Mesodermal cell (in vitro differentiated cells): Measurements from ENCODE around the gene PUDP.
"Not testable (repeated sequence)": the region's sequence is repeated elsewhere in the genome, so short reads cannot be mapped to it uniquely, and the experiment has no call there.

ENCODE experiments used
- H3K27ac ChIP-seq: 2 replicates; pipeline ENCODE4 v1.7.0; 2013; ENCODE audit warnings: mild to moderate bottlenecking, low read depth, low read length, moderate library complexity; ENCODE audit not compliant: severe bottlenecking
- H3K36me3 ChIP-seq: 2 replicates; pipeline ENCODE4 v1.7.1; 2013; ENCODE audit warnings: mild to moderate bottlenecking, low read length, moderate library complexity; ENCODE audit not compliant: control insufficient read depth, insufficient read depth
- H3K4me1 ChIP-seq: one replicate; pipeline ENCODE4 v1.7.1; 2013; ENCODE audit warnings: mild to moderate bottlenecking, low read length; ENCODE audit not compliant: insufficient read depth, control insufficient read depth, poor library complexity, severe bottlenecking
- H3K4me3 ChIP-seq: 2 replicates; pipeline ENCODE4 v1.7.0; 2013; ENCODE audit warnings: low read length, control low read depth, mild to moderate bottlenecking; ENCODE audit not compliant: insufficient read depth, poor library complexity, severe bottlenecking; ENCODE audit errors: extremely low read depth
- H3K9me3 ChIP-seq: 2 replicates; pipeline ENCODE4 v1.7.1; 2013; ENCODE audit warnings: mild to moderate bottlenecking, low read length, moderate library complexity; ENCODE audit not compliant: control insufficient read depth
- WGBS, 2 experiments: methylation state at CpG; one replicate each; pipeline ENCODE4 v1.1.5; 2013; ENCODE audit warnings: missing lambda C conversion rate in 2 of 2; ENCODE audit not compliant: insufficient coverage in 2 of 2; 5-methylcytosine and 5-hydroxymethylcytosine counted together

Gene PUDP

DNA sequence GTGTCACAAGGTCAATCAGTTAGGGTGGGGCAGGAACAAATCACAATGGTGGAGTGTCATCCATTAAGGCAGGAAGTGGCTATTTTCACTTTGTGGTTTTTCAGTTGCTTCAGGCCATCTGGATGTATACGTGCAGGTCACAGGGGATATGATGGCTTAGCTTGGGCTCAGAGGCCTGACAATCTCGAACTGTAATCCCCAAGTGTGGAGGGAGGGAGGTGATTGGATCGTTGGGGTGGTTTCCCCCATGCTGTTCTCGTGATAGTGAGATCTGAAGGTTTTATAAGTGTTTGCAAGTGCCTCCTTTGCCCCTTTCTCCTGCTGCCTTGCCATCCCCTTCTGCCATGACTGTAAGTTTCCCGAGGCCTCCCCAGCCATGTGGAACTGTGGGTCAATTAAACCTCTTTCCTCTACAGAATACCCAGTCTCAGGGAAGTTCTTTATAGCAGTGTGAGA lies 37.1 kb downstream of the PUDP start:
- no peak overlapping the region for H3K27ac ChIP-seq
- peaks cover 14% of the 10 kb centered on the region for H3K4me1 ChIP-seq
- no peaks in the 10 kb centered on the region for H3K36me3 ChIP-seq
- no peak overlapping the region for H3K4me3 ChIP-seq
- WGBS, 2 experiments = no CpG with 5 or more reads among the region's 5 CpGs
- no peaks in the 10 kb centered on the region for H3K9me3 ChIP-seq

DNA sequence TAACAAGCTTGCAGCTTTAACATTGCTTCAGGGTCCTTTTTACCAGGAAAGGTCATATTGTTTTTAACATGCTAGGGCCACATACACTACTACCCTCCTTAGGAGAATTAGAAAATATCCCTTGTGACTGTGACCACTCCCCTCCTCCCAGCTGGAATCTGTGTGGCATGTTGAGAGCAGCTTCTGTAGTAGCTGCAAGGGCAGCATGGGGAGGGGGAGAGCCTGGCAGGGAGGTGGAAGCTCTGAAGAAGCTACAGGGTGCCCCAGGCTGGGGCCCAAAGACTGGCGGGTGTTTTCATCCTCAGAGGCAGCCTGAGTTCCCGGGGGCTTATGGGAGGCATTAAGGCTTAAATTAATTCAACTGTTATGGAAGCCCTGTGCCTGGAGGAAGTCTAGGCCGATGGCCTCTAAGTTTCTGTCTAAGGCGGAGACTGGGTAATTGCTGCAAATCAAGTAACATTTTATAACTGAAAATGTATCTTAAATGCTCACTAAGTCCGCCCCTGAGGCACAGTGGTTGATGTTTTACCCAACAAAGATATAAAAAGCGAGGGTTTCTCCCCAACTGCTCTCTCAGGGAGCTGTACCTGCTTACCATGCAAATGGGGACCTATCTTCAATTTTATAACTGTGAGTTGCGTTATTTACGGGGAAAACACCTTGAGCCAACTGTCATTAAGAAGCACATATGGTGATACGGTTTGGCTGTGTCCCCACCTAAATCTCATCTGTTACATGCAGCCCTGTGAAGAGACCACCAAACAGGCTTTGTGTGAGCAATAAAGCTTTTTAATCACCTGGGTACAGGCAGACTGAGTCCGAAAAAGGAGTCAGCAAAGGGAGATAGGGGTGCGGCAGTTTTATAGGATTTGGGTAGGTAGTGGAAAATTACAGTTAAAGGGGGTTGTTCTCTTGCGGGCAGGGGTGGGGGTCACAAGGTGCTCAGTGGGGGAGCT lies 37.8 kb downstream of the PUDP start:
- peaks cover 14% of the 10 kb centered on the region for H3K4me1 ChIP-seq
- 100% methylated on average over 5 of the region's 12 CpGs; no CpG with 5 or more reads in 1 of the 2 experiments for WGBS, 2 experiments
- H3K27ac ChIP-seq = no peak overlapping the region
- H3K9me3 ChIP-seq = no peaks in the 10 kb centered on the region
- no peaks in the 10 kb centered on the region for H3K36me3 ChIP-seq
- H3K4me3 ChIP-seq = no peak overlapping the region

DNA sequence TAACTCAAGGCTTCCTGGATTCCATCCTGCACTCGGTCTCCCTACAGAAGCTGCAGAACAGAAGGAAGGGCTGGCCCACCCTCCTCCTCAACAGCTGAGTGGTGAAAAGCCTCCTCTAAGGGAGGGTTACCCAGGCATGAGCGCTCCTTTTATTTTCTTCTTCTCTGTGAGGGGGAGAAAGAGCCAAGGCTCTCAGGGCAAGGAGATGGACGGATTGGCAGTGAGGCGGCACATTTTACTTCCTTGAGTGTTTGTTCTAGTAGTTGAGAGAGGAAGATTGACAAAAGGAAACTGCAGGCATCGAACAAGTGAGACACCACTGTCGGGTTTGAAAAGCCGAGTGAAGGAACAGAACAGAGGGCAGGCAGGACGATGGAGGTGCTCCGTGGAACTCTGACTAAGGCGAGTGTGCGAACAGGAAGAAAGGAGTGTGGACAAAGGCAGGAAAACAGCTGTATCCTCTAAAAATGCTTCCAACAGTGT lies 38.9 kb downstream of the PUDP start:
- Histone ChIP-seq H3K9me3 (no peaks in the 10 kb centered on the region), H3K36me3 (peaks cover 7% of the 10 kb centered on the region), H3K27ac (peak overlapping the region; percentile 71), H3K4me1 (peaks cover 14% of the 10 kb centered on the region), H3K4me3 (no peak overlapping the region)
- WGBS, 2 experiments = 54 to 90% methylated on average over 3 to 4 of the region's 11 CpGs

DNA sequence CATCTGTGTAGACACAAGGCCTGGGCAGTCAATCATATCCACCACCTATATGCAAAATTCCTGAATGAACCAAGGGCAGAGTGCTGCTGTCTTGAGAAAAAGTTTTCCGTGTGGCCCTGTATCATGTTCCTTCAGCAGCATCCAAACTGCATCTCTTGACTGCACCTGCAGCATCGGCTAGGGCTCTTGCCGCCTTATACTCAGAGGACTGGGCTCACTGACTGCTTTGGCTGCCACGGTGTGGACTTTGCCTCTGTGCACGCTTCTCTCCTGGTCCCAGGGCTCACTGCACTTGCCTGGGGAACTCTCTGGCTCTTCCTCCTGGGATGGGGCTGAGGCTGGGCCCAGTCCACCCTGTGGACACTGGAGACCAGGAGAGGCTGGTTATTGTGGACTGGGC lies 39.9 kb downstream of the PUDP start:
- no peak overlapping the region for H3K27ac ChIP-seq
- H3K4me3 ChIP-seq = no peak overlapping the region
- 92% methylated on average over 5 of the region's 5 CpGs; no CpG with 5 or more reads in 1 of the 2 experiments for WGBS, 2 experiments
- H3K4me1 ChIP-seq = peaks cover 14% of the 10 kb centered on the region
- no peaks in the 10 kb centered on the region for H3K9me3 ChIP-seq
- H3K36me3 ChIP-seq = peaks cover 15% of the 10 kb centered on the region

DNA sequence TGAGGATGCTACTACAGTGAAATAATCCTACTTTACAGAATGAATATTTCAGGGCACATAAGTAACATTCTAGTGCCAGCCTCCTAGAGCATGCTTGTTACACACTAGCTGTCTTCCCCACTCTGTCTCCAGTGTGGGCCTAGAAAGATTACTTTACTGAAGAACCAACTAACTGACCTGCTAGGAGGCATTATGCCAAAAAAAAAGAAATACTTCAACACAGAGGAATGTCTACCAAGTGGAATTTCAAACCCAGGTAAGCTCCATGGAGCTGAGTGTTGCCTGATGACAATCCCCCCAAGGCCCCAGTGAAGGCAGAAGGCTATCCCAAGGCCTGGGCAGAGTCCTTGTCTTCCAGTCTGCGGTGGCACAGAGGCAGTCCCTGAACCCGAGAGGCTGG lies 41.3 kb downstream of the PUDP start:
- H3K27ac ChIP-seq = no peak overlapping the region
- no peaks in the 10 kb centered on the region for H3K9me3 ChIP-seq
- peaks cover 14% of the 10 kb centered on the region for H3K4me1 ChIP-seq
- whole genome bisulfite sequencing, 2 experiments = no CpG with 5 or more reads among the region's 2 CpGs
- H3K4me3 ChIP-seq = no peak overlapping the region
- peaks cover 17% of the 10 kb centered on the region for H3K36me3 ChIP-seq

DNA sequence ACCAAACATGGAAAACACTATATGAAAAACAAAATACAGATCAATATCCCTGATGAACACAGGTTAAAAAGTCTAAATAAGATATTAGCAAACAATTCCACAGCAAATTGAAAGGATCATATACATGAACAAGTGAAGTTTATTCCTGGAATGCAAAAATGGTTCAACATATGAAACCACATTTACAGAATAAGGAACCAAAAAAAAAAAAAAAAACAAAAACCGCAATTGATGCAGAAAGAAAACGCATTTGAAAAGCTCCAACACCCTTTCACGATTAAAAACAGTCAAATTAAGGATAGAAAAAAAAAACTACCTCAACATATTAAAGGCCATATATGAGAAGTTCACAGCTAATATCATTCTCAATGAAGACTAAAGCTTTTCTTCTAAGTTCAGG lies 45.8 kb downstream of the PUDP start:
- H3K4me3 ChIP-seq = no peak overlapping the region
- no peaks in the 10 kb centered on the region for H3K9me3 ChIP-seq
- no peaks in the 10 kb centered on the region for H3K4me1 ChIP-seq
- no peak overlapping the region for H3K27ac ChIP-seq
- H3K36me3 ChIP-seq = peaks cover 19% of the 10 kb centered on the region
- no CpG with 5 or more reads among the region's 3 CpGs for WGBS, 2 experiments

DNA sequence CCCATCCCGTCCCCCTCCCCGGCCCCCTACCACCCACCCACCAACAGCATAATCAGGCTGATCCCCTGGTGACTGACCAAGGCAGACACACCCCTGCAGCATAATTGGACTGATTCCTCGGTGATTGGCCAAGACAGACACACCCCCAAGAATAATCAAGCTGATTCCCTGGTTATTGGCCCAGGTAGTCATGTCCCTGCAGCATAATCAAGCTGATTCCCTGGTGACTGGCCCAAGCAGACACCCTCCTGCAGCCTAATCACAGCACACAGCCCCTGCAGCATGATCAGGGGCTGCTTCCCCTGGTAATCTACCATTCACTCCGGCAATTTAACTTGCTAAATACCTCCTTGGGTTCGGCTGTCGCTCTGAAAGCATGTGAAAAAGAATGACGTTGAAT lies 47.9 kb downstream of the PUDP start:
- H3K9me3 ChIP-seq = no peaks in the 10 kb centered on the region
- 33% methylated on average over 4 of the region's 7 CpGs; no CpG with 5 or more reads in 1 of the 2 experiments for WGBS, 2 experiments
- H3K4me3 ChIP-seq = no peak overlapping the region
- H3K27ac ChIP-seq = no peak overlapping the region
- H3K4me1 ChIP-seq = no peaks in the 10 kb centered on the region
- H3K36me3 ChIP-seq = peaks cover 19% of the 10 kb centered on the region

DNA sequence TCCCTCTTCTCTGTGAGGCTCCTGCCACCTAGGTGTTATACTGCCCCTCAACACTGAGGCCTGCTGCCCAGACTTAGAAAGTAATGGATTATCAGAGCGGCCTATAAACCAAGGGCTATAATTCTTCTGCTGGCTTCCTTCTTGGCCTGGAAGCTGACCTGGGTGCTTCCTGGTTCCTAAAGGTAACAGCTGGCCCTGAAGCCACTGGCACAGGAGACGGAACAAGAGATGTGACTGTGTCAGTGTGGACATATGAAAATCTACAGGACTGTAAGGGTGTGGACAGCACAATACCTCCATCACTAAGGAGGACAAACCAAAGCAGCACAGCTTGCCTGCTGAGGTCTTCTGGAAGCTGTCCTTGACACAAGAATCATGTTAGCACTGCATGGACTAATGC lies 52.3 kb downstream of the PUDP start:
- H3K4me1 ChIP-seq, H3K4me3 ChIP-seq, H3K9me3 ChIP-seq, H3K36me3 ChIP-seq, H3K27ac ChIP-seq: not testable (repeated sequence)
- 100% methylated on average over 1 of the region's 2 CpGs; no CpG with 5 or more reads in 1 of the 2 experiments for WGBS, 2 experiments

DNA sequence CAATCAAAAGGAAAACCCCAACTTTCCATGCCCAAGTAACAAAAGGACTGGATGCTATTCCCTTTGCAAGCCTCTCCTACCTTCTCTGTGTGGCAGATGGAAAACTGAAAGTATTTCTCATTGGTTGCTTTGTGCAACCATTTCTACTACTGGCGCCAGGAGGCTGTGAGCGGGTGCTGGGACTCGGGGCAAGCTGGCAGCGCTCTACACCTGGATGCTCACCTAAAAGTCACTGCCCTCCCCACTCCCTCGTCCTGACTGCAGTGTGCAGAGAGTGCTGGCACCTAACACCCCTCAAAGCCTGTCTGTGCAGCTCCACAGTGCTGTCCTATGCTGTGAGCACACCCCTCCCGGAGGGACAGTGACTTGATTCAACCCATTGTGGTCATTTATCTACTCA lies 54.6 kb downstream of the PUDP start:
- peaks cover 3% of the 10 kb centered on the region for H3K36me3 ChIP-seq
- H3K9me3 ChIP-seq = no peaks in the 10 kb centered on the region
- no peaks in the 10 kb centered on the region for H3K4me1 ChIP-seq
- H3K27ac ChIP-seq = no peak overlapping the region
- 94 to 96% methylated on average over 3 to 4 of the region's 6 CpGs for WGBS, 2 experiments
- H3K4me3 ChIP-seq = no peak overlapping the region

DNA sequence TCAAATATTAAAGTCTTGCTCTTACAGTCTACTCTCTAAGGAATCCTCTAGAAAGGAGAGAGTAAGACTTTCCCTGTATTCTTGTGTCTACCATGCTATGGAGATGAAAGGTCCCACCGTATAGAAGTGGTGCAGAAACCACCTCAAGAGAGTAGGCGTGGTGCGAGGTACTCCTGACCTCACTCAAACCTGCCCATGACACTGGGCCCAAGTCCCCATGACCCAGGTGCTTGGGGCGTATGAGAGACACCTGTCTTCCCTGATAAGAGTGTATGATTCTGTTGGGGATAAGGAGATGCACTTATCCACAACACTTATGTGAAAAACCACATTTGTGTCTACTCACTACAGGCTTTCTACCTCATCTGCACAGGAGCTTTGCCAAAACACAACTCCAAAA lies 55.4 kb downstream of the PUDP start:
- H3K4me3 ChIP-seq = no peak overlapping the region
- no CpG with 5 or more reads among the region's 4 CpGs for WGBS, 2 experiments

DNA sequence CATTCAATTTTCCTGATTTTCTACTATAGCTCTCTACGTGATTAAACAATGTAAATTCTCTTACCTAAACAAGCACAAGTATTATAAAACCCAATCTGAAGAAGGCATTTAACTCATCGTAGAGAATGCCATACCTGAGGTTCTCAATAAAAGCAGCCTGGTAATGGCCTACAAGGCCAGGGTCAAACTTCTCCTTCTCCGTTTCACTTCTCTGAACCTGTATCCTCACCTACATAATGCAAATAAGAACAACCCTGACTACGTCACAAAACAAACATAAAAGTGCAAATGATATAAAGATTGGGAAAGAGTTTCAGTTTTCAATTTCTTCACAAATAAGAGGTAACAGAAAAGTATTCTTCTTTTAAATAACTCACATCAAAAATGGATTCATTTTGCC lies 56.0 kb downstream of the PUDP start:
- WGBS, 2 experiments = 100% methylated on average over 1 of the region's 4 CpGs; no CpG with 5 or more reads in 1 of the 2 experiments
- H3K9me3 ChIP-seq = no peaks in the 10 kb centered on the region
- H3K27ac ChIP-seq = no peak overlapping the region
- no peaks in the 10 kb centered on the region for H3K36me3 ChIP-seq
- H3K4me1 ChIP-seq = no peaks in the 10 kb centered on the region
- no peak overlapping the region for H3K4me3 ChIP-seq

More for the DNA sequence above, 55.4 kb downstream of the PUDP start:
- no peaks in the 10 kb centered on the region for H3K9me3 ChIP-seq
- H3K36me3 ChIP-seq = peaks cover 3% of the 10 kb centered on the region
- H3K27ac ChIP-seq = no peak overlapping the region
- H3K4me1 ChIP-seq = no peaks in the 10 kb centered on the region
